NCI-H2107 (cell line): ENCODE results near the gene TPST2.
"Not testable (repeated sequence)": the region's sequence is repeated elsewhere in the genome, so short reads cannot be mapped to it uniquely, and the experiment has no call there.

Experiments used
- DNase-seq: peaks from one replicate; lab custom pipeline; 2025; lab: John Stamatoyannopoulos, UW

TPST2 gene

DNA sequence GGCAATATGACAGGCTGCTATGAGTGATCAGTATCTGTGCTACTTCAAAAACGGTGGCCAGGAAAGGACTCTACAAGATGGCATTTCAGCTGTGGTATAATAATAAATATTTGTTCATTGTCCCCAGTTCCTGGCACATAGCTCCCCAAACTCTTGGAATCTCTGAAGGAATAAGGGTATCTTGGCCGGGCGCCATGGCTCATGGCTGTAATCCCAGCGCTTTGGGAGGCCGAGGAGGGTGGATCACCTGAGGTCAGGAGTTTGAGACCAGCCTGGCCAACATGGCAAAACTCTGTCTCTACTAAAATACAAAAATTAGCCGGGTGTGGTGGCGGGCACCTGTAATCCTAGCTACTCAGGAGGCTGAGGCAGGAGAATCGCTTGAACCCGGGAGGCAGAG lies 61.4 kb downstream of the TPST2 start:
- DNase-seq: not testable (repeated sequence)

GRCh38 chr22:26527574-26528465 lies 62.1 kb downstream of the TPST2 start:
- DNase-seq: no peak

DNA sequence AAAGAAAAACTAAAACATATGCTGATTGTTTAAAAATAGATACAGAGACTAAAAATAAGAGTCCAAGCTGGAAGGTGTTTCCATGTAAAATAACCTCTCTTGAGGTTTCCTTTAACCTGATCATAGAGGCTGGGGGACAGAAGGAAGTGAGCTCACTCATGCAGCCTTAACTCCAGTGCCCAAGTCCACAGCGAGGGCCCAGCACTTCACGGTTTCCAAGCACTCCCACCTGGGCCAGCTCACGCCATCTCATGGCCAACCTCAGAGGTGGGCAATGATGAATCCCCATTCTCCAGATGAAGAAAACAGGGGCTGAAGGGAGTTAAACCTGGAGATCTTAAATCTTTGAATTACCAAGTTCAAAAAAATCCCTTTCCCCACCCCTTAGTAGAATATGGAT lies 62.8 kb downstream of the TPST2 start:
- no peak for DNase-seq

- no peak for DNase-seq
Measured at GRCh38 chr22:26525946-26526564, 63.9 kb downstream of the TPST2 start.

DNA sequence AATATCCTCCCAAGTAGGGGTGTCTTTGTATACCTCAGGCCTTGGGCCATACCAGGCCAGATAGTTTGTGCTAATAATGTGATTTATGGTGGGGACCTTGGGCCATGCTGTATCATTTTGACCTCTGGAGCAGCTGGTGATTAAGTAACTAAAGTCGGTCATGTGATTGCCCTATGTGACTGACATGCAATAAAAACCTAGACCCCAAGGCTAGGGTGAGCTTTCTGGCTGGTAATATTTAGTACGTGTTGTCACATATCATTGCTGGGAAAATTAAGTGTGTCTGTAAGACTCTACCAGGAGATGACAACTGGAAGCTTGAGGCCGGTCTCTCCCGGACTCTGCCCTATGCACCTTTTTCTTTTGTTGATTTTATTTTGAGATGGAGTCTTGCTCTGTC lies 65.1 kb downstream of the TPST2 start:
- no peak for DNase-seq

- no peak for DNase-seq
Measured at GRCh38 chr22:26522592-26522991, 67.3 kb downstream of the TPST2 start.

DNA sequence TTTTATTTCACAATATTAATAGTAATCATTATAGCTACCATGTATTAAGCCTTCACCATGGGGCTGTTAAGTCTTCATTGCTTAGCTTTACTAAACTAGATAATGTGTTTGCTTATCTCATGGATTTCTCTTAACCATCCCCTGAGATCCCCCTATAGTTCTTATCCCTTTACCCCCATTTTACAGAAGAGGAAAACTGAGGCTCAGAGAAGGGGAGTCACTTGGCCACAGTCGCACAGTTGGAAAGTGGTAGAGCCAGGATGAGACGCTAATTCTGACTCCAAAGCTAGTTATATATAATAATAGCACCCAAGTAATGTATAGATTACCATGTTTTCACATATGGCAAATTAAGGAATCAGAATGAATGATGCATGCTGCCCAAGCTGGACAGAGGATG lies 67.9 kb downstream of the TPST2 start:
- no peak for DNase-seq

GRCh38 chr22:26517429-26517828 lies 72.5 kb downstream of the TPST2 start:
- DNase-seq: no peak

- no peak for DNase-seq
Measured at GRCh38 chr22:26516503-26516902, 73.4 kb downstream of the TPST2 start.

GRCh38 chr22:26515931-26516330 lies 74.0 kb downstream of the TPST2 start:
- no peak for DNase-seq

DNA sequence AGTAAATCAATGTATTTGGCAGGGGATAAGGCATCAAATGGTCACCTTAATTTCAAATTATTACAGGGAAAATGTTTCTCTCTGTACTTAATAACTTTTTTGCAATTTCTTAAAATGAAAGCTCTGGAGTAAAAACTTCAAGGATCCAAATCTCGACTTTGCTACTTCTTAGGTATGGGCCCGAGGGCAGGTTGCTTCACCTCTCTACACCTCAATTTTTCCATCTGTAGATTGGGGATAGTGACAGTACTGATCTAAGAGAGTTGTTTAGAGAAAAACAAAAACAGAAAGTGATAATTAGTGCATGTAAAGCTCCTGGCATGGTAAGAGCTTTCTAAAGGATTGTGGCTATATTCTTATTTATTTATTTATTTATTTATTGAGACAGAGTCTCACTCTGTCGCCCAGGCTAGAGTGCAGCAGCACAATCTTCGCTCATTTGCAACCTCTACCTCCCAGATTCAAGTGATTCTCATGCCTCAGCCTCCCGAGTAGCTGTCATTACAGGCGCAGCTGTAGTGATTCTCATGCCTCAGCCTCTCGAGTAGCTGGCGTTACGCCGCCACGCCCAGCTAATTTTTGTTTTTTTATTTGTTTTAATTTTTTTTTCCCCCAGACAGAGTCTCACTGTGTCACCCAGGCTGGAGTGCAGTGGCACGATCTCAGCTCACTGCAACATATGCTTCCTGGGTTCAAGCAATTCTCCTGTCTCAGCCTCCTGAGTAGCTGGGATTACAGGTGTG lies 75.3 kb downstream of the TPST2 start:
- no peak for DNase-seq

DNA sequence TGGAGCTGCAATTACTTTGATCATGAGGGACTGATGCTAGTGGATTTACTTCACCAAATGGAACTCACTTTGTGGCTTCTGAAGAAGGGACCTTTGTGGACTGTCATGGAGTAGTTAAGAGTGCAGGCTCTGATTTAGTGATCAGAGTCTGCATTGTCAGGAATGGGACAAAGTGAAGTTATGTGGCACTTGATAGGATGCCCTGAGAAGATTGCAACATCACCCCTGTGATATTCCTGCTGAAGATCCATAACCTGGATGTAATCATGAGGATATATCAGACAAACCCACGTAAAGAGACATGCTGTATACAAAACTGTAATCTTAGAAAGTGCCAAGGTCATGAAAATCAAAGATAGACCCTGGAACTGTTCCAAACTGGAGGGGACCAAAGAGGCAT lies 76.1 kb downstream of the TPST2 start:
- no peak for DNase-seq

DNA sequence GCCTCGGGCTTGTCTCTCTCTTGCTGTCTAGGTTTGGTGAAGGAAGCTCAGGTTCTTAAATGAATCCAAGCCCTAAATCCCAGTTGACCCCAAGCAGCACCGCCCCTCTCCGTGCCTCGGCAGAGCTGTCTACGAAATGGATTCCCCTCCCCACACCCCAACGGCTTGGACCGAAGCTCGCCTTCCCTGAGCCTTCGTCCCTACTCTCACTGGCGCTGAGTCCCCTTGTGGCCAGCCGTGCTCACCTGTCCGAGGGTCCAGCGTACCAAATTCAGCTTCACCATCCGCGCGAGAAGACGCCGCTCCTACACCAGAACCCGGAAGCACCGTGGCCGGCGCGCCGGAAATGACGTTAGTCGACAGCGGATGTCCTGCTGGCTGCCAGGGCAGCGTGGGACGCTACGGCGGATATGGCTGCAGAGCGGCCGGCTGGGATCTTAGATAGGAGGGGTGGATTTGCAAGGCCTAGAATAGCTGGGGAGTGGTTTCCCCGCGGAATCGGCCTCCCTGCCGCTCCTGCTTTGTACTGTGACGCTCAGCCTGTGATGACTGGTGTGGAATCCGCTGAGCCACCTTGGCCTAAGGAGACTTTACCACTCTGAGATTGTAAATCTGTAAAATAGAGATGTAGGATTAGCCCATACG lies 77.7 kb downstream of the TPST2 start, which contains the start of gene TFIP11:
Gene TFIP11 (minus strand): TSS at position 325 of the 645 bp plus-strand sequence. CDS start 2,201 bp downstream, outside the sequence.
- DNase-seq: peak; percentile 65

DNA sequence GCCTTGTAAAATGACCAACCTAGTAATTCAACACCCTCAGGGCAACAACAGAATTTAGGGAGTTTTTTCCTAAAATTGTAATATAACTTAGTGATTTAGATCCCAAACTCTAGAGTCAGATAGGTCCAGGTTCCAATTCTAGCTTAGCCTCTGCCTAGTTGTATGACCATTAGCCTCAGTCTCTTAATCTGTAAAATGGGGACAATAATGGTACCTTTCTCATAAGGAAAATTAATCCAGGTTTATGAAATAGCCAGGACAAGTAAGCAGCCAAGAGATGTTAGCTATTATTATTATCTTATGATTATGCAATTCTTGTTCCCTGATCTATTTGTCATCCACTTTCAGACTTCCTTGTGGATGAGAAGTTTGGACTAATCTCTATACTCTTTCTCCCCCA lies 81.8 kb downstream of the TPST2 start:
- no peak for DNase-seq

- DNase-seq: no peak
Measured at GRCh38 chr22:26503758-26504157, 86.2 kb downstream of the TPST2 start.

DNA sequence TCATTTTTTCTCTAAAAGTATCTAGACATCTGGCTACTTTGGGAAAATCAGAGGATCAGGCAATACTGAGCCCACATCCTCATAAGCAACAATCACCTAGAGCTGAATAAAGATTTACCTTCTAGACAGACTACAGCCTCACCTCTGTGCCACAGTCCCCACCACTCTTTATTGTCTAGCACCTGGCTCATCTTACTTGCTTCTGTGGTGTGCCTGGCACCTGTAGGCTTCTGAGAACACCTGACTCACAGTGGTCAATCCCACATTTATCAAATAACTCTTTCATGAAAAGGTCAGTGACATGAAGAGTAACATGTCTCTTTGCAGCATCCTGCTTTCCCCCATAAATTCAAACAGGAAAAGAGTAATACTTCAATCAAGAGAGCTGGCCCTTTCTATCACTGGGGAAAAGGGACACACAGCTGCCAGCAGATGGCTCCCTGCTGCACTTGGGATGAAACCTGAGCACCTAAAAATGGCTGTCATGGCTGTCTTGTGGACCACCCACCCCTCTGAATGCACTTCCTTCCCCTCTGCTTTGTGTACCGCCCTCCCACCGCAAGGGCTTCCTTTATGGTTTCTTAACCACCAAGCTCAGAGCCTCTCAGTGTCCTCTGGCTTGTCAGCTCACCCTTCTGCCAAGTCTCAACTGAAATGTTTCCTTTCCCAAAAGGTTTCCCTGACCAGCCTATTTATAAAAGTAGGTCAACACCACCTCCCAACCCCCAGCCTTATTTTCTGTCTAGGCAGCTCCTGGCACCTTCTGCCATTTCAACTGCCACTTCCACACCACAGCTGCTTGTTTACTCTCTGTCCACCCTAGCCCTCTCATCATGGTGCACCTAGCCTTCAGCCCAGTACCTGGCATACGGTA lies 87.0 kb downstream of the TPST2 start:
- no peak for DNase-seq

GRCh38 chr22:26501996-26502395 lies 87.9 kb downstream of the TPST2 start:
- DNase-seq: no peak

DNA sequence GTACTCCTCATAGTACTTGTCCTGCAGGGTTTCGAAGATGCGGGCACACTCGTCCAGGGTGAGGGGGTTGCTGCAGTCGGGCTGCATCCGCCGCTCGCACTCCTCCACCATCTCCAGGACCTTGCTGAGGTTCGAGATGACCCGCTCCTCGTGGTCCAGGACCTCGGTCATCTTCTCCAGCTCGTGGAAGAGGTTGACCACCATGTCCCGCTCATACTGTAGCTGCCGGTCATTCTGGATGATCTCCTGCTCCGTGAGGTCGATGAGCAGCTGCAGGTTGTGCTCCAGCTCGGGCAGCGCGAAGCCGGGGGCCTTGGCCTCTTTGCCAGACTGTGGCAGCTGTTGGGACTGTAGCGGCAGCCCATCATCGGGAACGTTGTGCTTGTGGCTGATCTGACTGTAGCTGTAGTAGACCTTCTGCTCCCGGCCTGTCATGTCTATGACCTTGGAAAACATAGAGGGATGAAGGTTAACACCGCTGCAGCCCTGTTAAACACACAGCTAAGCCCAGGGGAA lies 90.7 kb downstream of the TPST2 start:
- DNase-seq: no peak

- DNase-seq: no peak
Measured at GRCh38 chr22:26496456-26496855, 93.5 kb downstream of the TPST2 start.

- no peak for DNase-seq
Measured at GRCh38 chr22:26494506-26494905, 95.4 kb downstream of the TPST2 start.

DNA sequence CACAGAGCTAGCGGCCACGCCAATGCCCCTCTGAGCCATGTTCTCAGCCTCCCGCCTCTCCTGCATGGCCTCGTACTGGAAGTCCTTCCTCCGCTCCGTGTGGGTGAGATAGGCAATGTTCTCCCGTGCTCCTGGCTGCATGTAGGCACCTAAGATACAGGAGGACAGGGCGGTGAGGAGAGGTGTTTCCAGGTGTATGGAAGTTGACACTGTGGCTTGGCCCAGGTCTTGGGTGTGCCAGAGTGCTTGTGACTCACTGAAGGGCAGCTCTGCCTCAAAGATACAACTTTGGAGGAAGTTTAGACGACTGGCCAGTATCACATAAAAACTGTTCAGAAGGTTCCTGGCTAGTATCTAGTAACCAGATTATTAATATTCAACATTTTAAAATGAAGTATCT lies 97.7 kb downstream of the TPST2 start:
- DNase-seq: no peak
